ENCODE measurements around the gene CHST11. TPM values are rescaled to one million over a fixed set of nuclear protein-coding genes. Genes with fewer than 3 reads are reported as not detected.

CHST11 gene
- total RNA-seq, result 10 to 100 TPM; 23.9 to 36.9 TPM
- polyA plus RNA-seq (ENCODE audit: insufficient read depth, low read depth, low replicate concordance), result 5.1 TPM
- long read RNA-seq, donor 1, full-length matches to known transcripts, result 14 of 14 reads
- long read RNA-seq, donor 1, partial matches to known transcripts, result 0 of 14 reads
- long read RNA-seq, donor 1, other reads (novel, unspliced or antisense), result 0 of 14 reads
- long read RNA-seq, donor 2, full-length matches to known transcripts, result 8 of 8 reads
- long read RNA-seq, donor 2, partial matches to known transcripts, result 0 of 8 reads
- long read RNA-seq, donor 2, other reads (novel, unspliced or antisense), result 0 of 8 reads

GRCh38 chr12:104456417-104456949, at the start of gene CHST11:
TSS of gene CHST11 (plus strand) at chr12:104456948.
- Histone ChIP-seq H3K27me3 (no peaks in the 10 kb centered on the region), H3K4me3 (peak within 1 kb of the TSS; percentile 83 to 92), H3K4me1 (peaks cover 5% of the 10 kb centered on the region), H3K27ac (peak within 1 kb of the TSS; percentile 88 to 89), H3K36me3 (ENCODE audit: low read depth, missing control alignments) (no peaks in the 10 kb centered on the region), H3K9me3 (no peaks in the 10 kb centered on the region)
- TF ChIP-seq CTCF (IDR thresholded peaks at IDR 0.05) (peak in 2 of 3 experiments; percentile 19 to 36), POLR2A (IDR thresholded peaks at IDR 0.05) (no peak)
- 0% methylated on average over 14 to 43 of the region's 47 CpGs for WGBS, 2 donors
- intact Hi-C loops (cut with DNase I; ENCODE audit: low total_unique reads), result no loop called here
- peak; percentile 91 for DNase-seq

GRCh38 chr12:104407438-104407837, 49.3 kb upstream of the CHST11 start:
- no peak overlapping the region for H3K27ac ChIP-seq

GRCh38 chr12:104407922-104408321, 48.8 kb upstream of the CHST11 start:
- Histone ChIP-seq H3K9me3 (no peaks in the 10 kb centered on the region), H3K4me1 (no peaks in the 10 kb centered on the region), H3K4me3 (no peak overlapping the region), H3K27ac (peak overlapping the region in 1 of 2 donors; percentile 59), H3K36me3 (ENCODE audit: low read depth, missing control alignments) (no peaks in the 10 kb centered on the region), H3K27me3 (no peaks in the 10 kb centered on the region)
- no peak for TF ChIP-seq CTCF (IDR thresholded peaks at IDR 0.05)
- TF ChIP-seq POLR2A (IDR thresholded peaks at IDR 0.05), result no peak
- intact Hi-C loops (cut with DNase I; ENCODE audit: low total_unique reads), result no loop called here
- 44 to 47% methylated on average over 4 of the region's 4 CpGs for WGBS, 2 donors
- DNase-seq, result no peak

More at GRCh38 chr12:104407438-104407837, 49.3 kb upstream of the CHST11 start:
- Histone ChIP-seq H3K4me3 (no peak overlapping the region), H3K27me3 (no peaks in the 10 kb centered on the region), H3K9me3 (no peaks in the 10 kb centered on the region), H3K36me3 (ENCODE audit: low read depth, missing control alignments) (no peaks in the 10 kb centered on the region), H3K4me1 (no peaks in the 10 kb centered on the region)
- 89 to 96% methylated on average over 5 of the region's 5 CpGs for WGBS, 2 donors
- DNase-seq, result no peak
- intact Hi-C loops (cut with DNase I; ENCODE audit: low total_unique reads), result no loop called here
- TF ChIP-seq POLR2A (IDR thresholded peaks at IDR 0.05), result no peak
- TF ChIP-seq CTCF (IDR thresholded peaks at IDR 0.05), result no peak

GRCh38 chr12:104410326-104410725, 46.4 kb upstream of the CHST11 start:
- no peak for DNase-seq
- H3K36me3 ChIP-seq (ENCODE audit: low read depth, missing control alignments), result no peaks in the 10 kb centered on the region
- no peak overlapping the region for H3K27ac ChIP-seq
- H3K27me3 ChIP-seq, result no peaks in the 10 kb centered on the region
- H3K9me3 ChIP-seq, result no peaks in the 10 kb centered on the region
- H3K4me1 ChIP-seq, result no peaks in the 10 kb centered on the region
- no peak overlapping the region for H3K4me3 ChIP-seq
- TF ChIP-seq CTCF (IDR thresholded peaks at IDR 0.05), result no peak
- no peak for TF ChIP-seq POLR2A (IDR thresholded peaks at IDR 0.05)
- intact Hi-C loops (cut with DNase I; ENCODE audit: low total_unique reads), result no loop called here

GRCh38 chr12:104410786-104411185, 46.0 kb upstream of the CHST11 start:
- H3K4me3 ChIP-seq, result no peak overlapping the region
- no peaks in the 10 kb centered on the region for H3K4me1 ChIP-seq
- H3K9me3 ChIP-seq, result no peaks in the 10 kb centered on the region
- intact Hi-C loops (cut with DNase I; ENCODE audit: low total_unique reads), result no loop called here
- H3K36me3 ChIP-seq (ENCODE audit: low read depth, missing control alignments), result no peaks in the 10 kb centered on the region
- 62 to 77% methylated on average over 1 of the region's 1 CpG for WGBS, 2 donors
- H3K27me3 ChIP-seq, result no peaks in the 10 kb centered on the region
- TF ChIP-seq CTCF (IDR thresholded peaks at IDR 0.05) (no peak), POLR2A (IDR thresholded peaks at IDR 0.05) (no peak)
- DNase-seq, result no peak
- H3K27ac ChIP-seq, result no peak overlapping the region
